HG02571 (cell line): Measurements from ENCODE around the gene PSMB11.

Experiments
- ATAC-seq: cut with Tn5 transposase; IDR thresholded peaks from one replicate; pipeline ENCODE4 v1.9.1; 2021; ENCODE audit warnings: mild to moderate bottlenecking, moderate library complexity; ENCODE audit not compliant: unreplicated experiment

Gene PSMB11

DNA sequence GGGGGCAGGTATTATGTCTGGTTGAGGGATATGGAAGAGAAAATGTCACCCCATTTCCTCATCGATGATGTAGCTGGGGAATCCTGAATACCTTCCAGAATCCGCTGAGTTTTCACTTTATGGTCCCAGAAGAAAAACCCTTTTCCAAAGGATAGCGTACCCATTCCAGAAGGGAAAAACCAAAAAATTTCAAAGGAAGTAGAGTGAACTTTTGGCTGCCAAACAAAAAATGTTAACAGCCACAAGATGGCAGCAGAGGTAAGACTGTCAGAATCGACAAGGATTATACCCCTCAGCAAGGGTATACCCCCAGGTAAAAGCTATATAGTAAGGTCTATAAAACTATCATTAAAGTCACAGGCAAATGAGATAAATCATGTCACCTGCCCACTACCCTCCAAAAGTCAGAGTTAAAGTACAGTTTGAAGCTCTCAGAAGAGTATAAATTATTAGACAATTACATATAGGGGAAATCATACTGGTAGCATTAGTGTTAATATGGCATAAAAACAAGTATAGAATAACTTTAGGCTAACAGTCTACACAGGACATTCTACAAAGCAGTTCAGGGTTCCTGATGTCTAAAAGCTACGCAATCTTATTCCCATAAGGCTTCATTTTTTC lies 34.9 kb downstream of the PSMB11 start:
- no peak for ATAC-seq

DNA sequence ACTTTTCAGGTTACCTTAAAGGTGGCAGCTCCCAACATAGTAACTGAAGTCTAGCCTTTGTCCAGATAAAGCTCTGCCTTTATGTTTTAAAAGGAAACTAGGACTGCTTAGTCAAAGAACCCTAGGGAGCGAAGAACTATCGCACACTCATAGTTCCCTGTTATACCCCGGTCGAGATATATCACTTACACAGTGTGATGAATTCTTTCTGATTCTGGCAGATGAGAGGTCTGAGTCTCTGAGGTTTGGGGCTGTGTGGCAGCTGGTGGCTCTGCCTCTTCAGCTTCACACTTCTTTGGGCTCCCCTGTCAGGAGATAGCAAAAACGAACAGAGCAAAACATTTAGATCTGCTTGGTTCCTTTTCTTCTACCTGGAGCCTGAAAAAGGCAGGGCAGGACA lies 36.0 kb downstream of the PSMB11 start:
- ATAC-seq: no peak

GRCh38 chr14:23078692-23079116 lies 36.7 kb downstream of the PSMB11 start:
- no peak for ATAC-seq

- no peak for ATAC-seq
Observed at GRCh38 chr14:23079716-23080115, 37.7 kb downstream of the PSMB11 start.

GRCh38 chr14:23080474-23080873 lies 38.5 kb downstream of the PSMB11 start:
- ATAC-seq: no peak

DNA sequence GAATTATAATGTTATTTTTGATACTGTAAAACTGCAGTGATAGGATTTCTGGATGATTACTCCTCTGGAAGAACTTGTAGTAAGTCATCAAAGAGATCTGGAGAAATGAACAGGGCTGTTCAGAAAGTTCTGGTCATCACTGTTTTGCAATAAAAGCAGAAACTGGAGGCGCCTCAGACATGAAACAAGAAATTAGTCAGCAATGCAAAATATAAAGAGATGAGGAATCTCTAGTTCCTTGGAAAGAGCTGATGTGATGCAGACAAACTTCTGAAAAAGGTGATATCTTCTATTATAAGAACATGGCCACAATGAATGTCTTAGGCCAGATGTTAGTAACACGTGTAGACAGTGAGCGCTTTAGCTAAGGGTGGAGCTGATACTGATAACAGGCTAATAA lies 43.4 kb downstream of the PSMB11 start:
- no peak for ATAC-seq

- no peak for ATAC-seq
Observed at GRCh38 chr14:23086565-23086964, 44.6 kb downstream of the PSMB11 start.

- ATAC-seq: no peak
Observed at GRCh38 chr14:23089498-23090253, 47.7 kb downstream of the PSMB11 start.

DNA sequence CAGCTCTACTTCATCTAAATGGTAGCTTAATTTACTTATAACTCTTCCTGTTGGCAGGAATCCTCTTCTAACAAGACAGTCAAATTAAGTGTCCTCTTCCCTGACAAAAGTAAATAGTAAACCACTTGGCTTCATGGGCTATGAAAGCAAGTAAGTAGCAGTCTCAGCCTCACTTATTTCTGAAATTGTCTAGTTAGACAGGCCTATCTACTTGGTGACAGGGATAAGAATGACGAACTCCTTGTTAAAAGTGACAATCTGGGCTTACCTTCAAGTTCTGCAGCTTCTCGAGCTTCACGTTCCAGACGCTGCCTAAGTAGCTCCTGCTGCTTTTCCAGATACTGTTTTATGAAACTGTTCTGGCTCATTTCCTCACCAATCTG lies 48.2 kb downstream of the PSMB11 start:
- ATAC-seq: no peak

- ATAC-seq: no peak
Observed at GRCh38 chr14:23091294-23092225, 49.5 kb downstream of the PSMB11 start.

- ATAC-seq: no peak
Observed at GRCh38 chr14:23093104-23093503, 51.1 kb downstream of the PSMB11 start.

DNA sequence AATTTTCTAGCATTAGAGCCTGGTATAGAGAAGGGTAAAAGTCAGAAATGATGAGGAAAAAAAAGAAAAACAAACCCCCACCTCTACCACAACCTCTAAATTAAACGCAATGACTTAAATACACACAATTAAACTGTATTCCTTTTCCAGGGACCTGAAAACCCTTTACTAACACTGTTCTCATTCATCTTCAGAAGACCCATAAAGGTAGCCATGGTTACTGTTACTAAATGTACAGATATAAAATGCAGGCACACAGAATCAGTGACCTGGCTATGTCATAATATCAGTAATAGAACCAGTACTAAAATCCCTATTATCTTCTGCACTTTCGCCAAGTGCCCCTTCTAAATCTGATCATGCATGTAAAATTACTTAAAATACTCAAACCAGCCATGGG lies 51.5 kb downstream of the PSMB11 start:
- ATAC-seq: no peak
